GM12872 (cell line): ENCODE data around the gene ERBB4.

Experiments
- TF ChIP-seq, protein P1 (sequence below): IDR thresholded peaks from 3 replicates; pipeline ENCODE4 v1.5.1; 2011; ENCODE audit warnings: low read depth, mild to moderate bottlenecking, low read length, moderate library complexity; ENCODE audit not compliant: insufficient read depth

ERBB4 gene

DNA sequence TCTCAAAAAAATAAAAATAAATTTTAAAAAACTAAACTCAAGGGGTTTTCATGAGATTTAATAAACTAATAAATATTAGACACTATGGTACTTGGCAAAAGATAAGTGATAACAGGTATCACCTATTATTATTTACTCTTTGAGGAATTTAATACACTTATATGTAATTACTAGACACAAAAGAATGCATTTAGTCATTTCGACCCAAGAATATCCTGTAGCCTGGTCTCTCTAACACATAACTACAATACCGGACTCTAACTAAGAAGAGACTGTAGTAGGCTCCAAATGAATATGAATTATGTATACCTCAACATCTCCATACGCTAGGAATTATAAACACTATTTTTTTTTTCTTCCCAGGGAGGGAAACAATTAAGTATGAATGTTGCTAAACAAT lies 1131.5 kb downstream of the ERBB4 start:
- TF ChIP-seq, protein P1, sequence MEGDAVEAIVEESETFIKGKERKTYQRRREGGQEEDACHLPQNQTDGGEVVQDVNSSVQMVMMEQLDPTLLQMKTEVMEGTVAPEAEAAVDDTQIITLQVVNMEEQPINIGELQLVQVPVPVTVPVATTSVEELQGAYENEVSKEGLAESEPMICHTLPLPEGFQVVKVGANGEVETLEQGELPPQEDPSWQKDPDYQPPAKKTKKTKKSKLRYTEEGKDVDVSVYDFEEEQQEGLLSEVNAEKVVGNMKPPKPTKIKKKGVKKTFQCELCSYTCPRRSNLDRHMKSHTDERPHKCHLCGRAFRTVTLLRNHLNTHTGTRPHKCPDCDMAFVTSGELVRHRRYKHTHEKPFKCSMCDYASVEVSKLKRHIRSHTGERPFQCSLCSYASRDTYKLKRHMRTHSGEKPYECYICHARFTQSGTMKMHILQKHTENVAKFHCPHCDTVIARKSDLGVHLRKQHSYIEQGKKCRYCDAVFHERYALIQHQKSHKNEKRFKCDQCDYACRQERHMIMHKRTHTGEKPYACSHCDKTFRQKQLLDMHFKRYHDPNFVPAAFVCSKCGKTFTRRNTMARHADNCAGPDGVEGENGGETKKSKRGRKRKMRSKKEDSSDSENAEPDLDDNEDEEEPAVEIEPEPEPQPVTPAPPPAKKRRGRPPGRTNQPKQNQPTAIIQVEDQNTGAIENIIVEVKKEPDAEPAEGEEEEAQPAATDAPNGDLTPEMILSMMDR = no peak

DNA sequence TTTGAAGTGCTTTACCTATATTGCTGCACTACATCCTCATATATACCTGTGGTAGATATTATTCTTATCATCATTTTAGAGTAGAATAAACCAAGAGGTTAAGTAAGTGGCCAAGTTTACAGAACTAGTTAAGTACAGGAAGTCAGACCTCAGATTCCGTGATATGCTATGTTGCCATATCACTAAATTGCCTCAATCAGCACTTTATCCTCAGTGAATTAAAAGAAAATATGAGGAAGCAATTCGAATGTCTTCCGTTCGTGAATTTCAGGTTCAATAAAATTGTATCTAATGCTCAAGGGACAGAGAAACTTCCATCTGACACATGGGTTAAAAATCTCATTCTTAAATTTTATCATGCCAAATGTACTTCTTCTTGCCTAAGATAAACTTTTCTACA lies 1133.6 kb downstream of the ERBB4 start:
- TF ChIP-seq, protein P1 = no peak

DNA sequence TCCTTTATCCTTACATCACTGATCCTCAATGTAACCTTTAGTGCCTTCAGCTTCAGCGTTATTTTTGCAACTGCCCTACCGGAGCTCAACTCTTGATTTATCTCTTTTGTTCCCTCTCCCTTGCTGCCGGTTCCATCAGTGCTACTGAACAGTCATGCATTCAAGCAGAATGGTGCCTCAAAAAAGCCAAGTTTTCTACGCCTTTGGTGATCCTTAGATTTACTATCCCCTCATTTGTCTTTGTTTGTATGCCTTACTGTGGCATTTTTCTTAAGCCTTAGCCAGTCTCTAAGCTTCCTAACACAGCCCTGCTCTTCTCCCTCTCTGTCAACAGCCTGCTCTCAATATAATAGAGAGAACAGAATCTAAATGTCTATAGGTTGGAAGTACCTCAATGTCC lies 1134.5 kb downstream of the ERBB4 start:
- TF ChIP-seq, protein P1 = no peak

GRCh38 chr2:211401328-211401727 lies 1137.3 kb downstream of the ERBB4 start:
- TF ChIP-seq, protein P1 = no peak

- TF ChIP-seq, protein P1 = no peak
Observed at GRCh38 chr2:211397764-211398163, 1140.8 kb downstream of the ERBB4 start.

DNA sequence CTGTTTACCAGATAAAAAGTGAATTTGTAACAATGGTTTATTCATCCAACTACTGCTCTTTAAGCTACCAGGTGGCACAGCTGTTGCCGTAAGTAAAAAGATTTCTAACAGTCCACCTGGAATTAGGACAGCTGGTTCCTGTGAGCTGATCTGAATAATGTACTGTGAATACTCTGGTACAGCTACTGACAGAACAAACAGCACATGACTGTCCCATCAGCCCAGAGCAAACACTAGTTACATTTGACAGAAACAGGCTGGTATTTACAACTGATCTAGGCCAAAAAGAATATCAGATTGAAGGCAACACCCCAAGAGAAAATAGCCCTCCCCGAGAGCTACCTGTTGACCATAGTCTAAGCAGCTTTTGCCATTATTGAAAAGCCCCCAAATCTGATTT lies 1141.8 kb downstream of the ERBB4 start:
- TF ChIP-seq, protein P1 = no peak

DNA sequence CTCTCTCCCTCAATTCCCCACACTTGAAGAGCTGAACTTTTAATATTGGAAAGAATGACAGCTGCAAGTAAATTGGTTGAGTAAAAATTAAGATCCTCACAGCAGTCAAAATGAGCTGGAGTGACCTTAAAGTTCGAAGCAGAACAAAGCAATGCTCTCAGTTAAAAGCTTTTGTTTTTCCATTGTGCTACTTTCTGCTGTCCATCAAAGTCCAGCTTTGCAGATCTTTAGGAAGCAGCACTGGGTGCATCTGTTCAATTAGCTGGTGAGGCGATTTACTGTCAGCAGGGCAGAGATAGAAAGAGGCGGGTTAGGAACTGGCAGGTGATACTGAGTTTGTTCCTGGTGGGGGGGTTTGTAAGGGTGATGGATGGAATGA lies 1147.4 kb downstream of the ERBB4 start:
- TF ChIP-seq, protein P1 = no peak

GRCh38 chr2:211390536-211391188 lies 1147.9 kb downstream of the ERBB4 start:
- TF ChIP-seq, protein P1 = no peak
